Fibroblast of peridontal ligament (primary cell): ENCODE data around the gene FBXW9.
"Not testable (repeated sequence)": the region's sequence is repeated elsewhere in the genome, so short reads cannot be mapped to it uniquely, and the experiment has no call there.

ENCODE experiments used
- DNase-seq: peaks from one replicate; pipeline ENCODE4 v3.0.0-alpha.2; 2010; ENCODE audit errors: extremely low read depth

FBXW9 gene

DNA sequence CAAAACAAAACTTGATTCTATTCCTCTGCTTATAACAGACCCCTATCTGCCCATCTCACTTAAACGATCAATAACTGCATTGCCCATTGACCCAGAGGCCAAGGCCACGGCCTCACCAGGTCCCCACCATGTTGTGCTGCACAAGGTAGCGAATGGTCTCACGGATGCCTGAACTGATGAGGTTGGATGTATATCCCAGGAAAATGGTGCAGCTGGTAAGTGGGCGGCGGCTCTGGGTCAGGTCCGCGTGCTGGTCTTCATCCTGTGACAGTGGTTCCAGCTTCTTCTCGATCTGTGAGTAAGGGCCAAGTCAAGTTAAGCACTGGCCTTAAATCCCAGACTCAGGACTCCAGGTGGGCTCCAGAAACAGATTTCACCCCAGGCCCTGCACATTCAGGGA is 16.4 kb downstream of the FBXW9 start:
- no peak for DNase-seq

DNA sequence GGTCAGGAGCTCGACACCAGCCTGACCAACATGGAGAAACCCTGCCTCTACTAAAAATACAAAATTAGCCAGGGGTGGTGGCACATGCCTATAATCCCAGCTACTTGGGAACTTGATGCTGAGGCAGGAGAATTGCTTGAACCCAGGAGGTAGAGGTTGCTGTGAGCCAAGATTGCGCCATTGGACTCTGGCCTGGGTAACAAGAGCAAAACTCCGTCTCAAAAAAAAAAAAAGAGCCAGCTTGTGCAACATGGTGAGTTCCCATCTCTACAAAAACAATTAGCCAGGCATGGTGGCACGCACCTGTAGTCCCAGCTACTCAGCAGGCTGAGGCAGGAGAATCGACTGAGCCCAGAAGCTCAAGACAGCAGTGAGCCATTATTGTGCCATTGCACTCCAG is 18.4 kb downstream of the FBXW9 start:
- not testable (repeated sequence) for DNase-seq

DNA sequence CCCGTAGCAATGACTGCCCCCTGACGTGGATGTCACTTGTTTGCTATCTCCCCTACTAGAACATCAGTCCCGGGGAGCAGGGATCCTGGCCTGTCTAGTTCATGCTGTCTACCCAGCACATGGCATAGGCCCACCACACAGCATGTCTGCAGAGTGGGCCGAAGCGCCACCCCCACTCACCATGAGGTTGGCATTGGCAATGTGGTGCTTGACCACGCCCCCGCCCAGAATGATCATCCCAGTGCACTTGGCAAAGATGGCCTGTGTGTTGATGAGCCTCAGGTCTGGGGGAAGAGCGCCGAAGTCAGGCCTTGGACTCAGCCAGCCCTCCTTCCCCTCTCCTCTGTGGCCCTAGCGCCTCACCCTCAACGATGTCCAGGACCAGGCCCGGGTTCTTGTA is 19.5 kb downstream of the FBXW9 start:
- no peak for DNase-seq

DNA sequence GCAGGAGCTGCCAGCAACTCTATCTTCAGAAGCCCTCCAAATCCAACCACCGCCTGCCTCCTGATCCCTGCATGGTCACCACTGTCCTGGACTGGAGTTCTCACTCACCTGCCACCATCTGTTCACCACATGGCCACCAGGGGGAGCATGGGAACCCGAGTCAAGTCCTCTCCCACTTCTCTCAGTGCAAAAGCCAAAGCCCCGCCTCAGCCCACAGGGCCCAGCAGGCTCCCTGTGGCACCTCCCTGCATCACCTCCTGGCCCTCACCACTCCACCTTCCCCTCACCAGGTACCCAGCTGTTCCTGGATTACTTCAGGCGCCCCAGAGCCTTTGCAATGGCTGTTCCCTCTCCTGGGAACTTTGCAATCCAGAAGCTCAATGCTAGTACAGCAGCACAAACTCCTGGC is 20.0 kb downstream of the FBXW9 start:
- peak; percentile 69 for DNase-seq

DNA sequence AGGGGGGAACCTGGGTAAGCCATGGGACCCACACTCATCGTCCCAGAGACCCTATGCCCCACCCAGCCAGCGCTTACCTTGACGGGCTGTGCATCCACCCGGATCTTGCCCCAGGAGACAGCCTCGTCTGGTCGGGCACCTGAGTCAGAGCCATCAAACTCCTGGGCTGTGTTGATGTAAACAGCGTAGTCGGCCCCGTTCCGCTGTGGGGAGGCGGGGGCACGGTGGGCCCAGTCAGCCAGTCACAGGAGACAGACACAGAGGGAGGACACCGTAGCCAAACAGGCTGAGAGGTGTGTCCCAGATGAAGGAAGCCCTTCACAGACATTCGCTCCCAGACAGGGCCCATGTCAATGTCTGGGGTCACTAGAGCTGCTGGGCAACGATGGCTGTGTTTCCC is 20.5 kb downstream of the FBXW9 start:
- DNase-seq, result no peak

DNA sequence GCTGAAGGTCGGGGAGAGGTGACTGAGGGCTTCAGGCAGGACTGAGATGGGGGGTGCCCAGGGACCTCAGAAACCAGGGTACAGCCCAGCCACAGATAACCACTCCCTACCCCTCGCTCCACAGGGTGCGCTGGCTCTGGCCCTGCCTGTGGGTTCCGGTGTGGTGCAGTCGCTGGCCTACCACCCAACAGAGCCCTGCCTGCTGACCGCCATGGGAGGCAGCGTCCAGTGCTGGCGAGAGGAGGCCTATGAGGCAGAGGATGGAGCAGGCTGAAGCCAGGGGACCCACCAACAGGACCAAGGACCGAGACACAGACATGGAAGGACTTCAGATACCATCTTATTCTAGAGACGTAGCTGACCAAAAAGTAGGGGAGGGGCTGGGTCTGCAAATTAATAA is 21.0 kb downstream of the FBXW9 start:
- DNase-seq, result no peak

DNA sequence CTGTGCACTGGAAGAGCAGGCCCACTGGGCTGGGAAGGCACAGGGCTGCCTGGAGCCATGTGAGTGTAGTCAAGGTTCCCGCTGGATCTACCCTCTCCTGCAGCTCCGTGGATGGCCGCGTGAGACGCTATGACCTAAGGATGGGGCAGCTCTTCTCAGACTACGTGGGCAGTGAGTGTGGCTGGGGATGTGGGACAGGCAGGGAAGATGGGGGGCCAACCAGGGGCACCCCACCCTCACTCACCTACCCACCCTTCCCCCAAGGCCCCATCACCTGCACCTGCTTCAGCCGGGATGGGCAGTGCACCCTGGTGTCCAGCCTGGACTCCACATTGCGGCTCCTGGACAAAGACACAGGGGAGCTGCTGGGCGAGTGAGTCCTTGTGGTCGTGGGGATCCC is 23.7 kb downstream of the FBXW9 start:
- no peak for DNase-seq

DNA sequence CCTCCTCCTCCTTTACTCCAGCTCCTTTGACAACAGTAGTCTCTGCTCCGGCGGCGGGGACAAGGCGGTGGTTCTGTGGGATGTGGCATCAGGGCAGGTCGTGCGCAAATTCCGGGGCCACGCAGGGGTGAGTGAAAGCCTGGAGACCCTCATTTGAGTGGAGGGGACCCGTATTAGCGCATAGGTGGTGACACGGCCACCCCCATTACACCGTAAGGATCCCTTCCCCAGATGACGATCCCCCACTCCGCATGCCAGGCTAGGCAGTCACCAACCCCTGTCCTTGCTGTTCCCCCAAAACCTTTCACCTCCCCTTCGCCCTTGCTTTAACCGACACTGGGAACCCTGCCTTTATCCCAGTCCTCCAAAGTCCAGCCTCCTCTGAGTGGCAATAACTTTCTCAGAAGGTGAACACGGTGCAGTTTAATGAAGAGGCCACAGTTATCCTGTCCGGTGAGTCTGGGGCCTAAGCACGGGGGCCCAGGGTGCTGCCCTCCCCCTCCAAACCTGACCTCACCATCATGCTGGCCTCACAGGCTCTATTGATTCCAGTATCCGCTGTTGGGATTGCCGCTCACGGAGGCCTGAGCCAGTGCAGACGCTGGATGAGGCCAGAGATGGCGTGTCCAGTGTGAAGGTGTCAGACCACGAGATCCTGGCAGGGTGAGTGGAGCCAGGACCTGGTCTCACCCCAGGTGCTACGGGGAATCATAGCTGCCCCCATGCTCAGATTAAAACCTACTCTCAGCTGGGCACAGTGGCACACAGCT is 26.1 kb downstream of the FBXW9 start:
- no peak for DNase-seq

DNA sequence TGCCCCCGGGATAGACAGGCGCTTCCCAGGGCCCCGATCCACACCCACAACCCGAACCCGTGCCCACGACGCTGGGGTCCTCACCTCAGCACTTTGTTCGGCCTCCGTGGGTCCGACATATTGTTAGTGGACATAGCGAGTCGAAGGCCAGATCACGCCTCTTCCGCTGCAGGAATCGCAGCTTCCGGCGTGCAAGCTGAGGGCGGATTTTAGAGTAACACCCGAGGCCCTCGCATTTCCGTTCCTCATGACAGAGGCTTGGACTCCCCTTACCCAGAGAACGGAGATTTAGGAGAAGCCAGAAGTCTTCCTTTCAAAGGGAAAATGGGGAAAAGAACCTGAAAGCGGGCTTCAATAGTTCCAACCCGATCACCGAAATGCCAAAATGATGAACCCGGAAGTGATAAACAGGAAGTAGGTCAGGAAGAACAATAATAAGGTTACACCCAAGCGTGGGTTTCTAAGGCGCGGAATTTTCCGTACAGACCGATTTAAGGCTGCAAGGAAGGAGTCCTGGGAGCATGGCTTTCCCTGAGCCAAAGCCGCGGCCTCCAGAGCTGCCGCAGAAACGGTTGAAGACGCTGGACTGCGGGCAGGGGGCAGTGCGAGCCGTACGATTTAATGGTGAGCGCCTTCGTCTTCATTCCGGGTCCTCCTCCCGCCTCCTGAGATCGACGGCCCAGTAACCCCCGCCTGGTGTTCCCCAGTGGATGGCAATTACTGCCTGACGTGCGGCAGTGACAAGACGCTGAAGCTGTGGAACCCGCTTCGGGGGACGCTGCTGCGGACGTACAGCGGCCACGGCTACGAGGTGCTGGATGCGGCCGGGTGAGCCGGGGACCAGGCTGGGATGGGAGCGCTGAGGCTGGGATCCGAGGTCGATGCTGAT is 26.9 kb downstream of the FBXW9 start:
- DNase-seq, result peak; percentile 89

DNA sequence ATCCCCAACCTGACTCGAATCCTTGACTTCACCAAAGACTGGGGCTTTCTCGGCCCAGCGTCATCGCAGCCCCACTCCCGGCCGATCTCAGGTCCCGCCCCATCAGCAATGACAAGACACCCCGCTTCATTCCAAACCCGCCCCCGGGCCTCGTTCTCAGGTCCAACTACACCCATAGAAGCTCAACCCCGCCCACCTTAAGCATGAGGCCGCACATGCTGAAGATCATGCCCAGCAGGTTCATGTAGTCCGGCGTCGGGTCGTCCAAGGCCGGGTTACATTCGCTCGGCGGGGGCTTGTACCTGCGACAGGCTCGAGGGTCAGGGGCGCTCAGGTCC is 27.5 kb downstream of the FBXW9 start:
- DNase-seq, result peak; percentile 60

DNA sequence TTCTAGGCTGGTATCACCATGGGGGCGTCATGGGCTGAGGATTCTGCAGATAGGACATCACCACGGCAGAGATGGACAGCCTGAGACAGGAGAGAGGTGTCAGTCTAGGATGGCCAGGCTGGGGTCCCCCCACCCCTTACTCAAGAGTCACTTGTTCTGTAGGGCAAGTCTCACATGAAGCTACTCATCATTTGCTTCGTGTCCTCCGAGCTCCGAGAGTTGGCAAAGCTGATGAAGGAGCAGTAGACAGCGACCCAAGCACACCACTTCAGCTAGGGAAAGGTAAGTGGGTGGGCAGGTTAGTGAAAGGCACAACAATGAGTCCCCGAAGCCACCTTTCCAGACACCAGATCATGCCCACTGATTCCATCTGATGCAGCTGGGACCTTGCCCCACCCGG is 28.1 kb downstream of the FBXW9 start:
- DNase-seq, result no peak

DNA sequence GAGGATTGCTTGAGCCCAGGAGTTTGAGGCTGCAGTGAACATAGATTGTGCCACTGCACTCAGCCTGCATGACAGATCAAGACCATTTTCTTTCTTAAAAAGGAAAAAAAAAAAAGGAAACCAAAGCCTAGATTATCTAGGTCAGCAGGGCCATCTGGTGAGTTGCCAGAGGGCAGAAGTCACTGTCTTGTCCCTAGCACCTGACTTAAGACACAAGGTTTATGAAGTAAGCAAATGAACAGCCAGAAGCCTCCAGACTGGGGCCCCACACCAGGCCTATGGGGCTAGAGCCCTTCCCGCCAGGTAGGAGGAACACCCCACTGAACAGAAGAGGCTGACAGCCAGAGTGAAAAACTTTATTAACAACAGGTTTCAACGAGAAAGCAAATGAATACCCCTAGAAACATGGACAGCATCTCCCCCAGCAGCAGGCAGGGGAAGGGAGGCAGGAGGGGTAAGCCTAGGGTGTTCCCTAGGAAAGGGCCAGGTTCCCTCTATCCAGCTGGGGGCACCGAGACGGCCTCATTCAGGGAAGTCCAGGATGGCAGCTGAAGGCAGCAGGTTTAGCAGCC is 28.6 kb downstream of the FBXW9 start:
- no peak for DNase-seq

DNA sequence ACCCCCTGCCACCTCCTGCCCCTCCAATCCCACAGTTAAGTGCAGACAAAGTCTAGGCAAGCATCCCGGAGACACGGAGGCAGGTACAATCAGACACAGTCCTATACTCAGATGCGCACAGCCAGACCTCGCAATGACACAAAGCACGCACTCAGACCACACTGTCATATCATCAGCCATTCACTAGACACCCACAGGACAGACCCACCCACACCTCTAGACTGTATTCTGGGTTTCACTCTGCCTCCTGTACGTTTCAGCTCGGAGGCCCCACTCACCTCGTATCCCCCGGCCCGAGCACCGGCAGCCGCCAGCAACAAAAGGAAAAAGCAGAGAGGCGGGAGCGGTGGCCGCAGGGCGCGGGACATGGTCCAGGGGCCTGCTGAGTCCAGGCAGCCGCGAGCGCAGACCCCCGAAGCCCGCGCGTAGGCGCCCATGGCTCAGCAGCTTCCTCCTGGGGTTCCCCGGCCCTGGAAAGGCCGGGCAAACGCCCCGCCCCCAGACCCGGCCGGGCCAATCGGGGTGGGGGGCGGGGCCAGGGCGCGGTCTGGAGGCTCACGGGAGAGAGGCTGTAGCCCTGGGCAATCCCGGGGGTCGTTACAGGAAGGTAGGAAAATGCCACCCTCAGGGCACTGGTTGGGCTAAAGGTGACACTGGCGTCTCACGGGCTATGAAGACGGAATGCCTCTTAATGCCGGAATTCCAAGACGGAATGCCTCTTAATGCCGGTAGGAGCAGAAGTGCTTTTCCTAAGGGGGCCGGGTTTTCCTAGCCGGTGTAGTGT is 30.0 kb downstream of the FBXW9 start, which contains the start of the genes MAN2B1 and WDR83:
Gene MAN2B1 (minus strand): TSS at position 478 of the 784 bp plus-strand sequence. CDS start 41 bp downstream, at position 437.
Gene WDR83 (plus strand): TSS at position 543 of the 784 bp plus-strand sequence. CDS start 2,984 bp downstream, outside the sequence.
- DNase-seq, result peak; percentile 33

DNA sequence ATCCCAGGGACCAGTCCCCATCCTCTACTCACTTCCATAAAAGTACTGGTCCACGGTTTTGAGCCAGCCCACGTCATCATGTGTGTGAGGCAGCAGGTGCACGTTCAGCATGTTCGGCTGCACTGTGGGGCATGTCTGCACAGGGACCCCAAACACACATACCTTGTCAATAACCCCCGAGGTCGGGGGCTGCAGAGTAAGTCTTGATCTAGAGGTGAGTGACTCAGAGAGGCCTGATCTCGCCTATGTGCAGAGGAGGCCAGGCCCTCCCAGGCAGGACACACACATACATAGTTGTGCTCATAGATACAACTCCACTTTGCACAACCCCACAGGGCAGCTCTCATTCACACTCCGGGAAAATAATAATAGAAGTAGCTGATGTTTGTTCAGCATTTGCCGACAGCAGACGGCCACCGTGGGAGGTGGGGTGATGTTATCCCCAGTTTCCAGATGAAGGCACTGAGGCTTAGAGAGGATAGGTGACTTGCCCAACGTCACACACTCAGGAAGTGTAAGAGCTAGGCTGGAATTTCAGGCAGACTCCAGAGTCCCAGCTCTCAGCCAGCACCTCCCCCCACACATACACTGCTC is 30.7 kb downstream of the FBXW9 start:
- DNase-seq, result no peak

DNA sequence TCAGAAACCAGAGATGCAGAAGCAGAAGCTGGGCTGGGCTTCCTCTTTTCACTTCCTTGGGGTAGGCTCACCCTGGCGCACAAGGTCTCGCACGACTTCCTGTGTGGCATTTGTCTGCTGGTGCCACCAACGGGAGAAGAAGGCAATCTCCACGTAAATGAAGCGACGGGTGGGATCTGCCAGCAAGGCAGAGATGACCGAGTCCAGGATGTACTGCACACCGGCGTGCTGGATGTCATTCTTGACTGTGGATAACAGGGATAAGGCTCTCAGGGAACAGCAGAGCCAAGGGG is 31.2 kb downstream of the FBXW9 start:
- DNase-seq, result no peak

DNA sequence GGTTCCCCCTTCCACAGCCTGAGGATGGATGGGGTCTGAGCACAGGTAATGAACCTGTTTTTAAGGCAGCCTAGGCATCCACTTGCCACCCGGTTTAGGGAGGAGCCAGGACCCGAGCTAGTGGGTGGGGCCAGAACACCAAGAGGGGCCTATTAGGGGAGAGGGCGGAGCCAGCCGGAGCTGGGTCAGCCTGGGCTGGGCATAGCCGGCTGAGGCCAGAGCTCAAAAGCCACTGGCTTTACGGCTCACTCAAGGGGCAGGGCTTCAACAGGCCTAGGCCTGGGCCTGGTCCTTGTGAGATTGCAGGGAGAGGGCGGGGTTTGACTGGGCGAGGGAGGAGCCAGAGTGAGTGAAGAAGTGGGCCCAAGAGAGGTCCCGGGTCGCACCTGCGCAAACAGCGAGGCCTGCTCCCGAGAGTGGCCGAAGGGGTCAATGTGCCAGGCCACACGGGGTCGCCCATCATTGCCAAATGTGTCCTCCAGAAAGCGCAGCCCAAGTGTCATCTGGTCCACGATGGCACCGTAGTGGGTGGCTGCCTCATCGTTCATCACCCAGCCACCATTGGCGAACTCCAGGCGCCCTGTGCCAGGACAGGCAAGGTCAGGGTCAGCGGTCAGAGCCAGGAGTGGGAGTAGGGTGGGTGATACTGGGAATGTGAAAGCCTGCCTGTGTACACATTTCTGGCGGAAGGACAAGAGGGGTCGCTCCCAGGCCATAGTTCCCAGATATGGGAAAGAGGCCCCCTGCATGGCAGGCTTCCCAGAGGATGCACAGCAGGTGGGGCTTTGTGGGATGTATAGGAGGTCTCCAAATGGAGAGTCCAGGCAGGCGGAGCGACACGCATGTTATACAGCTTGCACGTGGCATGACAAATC is 31.8 kb downstream of the FBXW9 start:
- no peak for DNase-seq

DNA sequence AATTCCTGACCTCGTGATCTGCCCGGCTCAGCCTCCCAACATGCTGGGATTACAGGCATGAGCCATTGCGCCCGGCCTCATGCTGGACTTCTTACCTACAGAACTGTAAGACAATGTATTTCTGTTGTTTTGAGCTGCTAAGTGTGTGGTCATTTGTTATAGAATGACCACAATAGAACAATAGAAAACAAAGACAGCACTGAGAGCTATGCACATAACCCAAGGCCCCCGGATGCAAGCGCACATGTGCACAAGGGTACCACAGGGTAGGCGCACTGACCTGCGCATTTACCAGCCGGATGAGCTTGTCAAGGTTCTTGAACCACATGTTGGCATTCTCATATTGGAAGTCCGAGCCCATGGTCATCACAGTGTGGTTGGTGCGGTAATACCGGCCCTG is 35.5 kb downstream of the FBXW9 start:
- no peak for DNase-seq

DNA sequence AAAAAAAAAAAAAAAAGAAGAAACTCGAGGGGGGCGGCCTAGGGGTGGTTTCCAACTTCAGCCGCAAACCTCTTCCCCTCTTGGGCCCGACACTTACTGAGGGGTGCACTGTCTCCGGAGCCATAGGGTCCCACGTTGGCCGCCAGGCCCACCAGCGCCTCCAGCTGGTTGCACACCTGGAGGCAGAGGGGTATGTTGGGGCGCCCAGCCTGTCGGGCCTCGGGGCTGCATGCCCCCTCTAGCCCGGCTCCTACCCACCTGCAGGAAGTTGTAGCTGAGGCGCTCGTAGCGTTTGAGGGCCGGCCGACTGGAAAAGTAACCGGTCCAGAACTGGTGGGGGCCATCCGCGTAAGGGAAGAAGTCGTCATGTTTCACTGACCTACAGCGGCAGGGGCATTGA is 38.5 kb downstream of the FBXW9 start:
- no peak for DNase-seq

DNA sequence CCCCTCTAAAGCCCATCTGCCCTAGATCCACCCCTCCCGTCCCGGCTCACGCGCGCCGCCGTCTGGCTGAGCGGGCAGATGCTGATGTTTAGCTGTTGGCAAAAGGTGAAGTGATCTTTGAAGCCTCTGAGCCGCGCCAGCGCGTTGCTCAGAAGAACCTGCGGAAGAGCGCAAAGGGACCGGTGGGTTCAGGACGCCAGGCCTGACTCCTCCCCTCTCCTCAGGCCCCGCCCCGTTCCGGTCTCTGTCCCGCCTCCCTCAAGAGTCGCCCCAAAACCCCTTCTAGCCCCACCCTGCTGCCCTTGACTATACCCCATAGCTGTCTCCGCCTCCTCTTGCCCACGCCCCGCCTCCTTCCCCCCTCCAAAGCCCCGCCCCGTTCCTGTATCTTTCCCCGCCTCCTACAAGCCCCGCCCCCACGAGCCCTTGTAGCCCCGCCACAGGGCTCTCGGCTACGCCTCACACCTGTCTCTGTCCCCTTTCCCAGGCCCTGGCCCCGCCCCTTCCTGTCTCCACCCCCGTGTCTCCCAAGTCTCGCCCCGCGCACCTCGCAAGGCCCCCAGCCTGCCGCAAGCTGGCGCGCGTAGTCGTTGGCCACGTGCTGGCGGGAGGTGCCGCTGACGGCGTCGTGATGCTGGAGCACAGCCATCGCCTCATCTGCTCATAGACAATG is 39.4 kb downstream of the FBXW9 start:
- DNase-seq, result no peak

DNA sequence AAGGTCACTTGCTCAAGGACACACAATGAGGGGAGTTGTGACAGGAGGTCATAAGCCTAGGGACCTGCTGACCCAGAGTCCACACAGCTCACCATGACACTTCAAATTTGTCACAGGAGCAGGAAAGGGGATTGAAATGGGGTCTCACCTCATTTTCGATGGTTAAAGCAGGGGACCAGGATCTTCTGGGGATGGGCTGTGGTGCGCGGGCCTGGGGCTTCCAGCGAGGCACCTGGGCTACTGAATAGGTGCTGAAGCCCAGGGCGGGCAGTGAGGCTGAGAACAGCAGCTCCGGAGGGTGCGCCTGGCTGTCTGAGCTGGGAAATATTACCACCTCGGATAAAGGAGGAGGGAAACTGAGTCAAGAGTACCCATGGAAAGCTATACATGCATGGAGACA is 40.9 kb downstream of the FBXW9 start:
- DNase-seq, result no peak
